ENCODE data around the gene LAYN. TPM values are rescaled to one million over a fixed set of nuclear protein-coding genes. Genes with fewer than 3 reads are reported as not detected.

Gene LAYN
- polyA plus RNA-seq, 1 of the 3 experiments (the other 2 are of a cell fraction), result 366 TPM

DNA sequence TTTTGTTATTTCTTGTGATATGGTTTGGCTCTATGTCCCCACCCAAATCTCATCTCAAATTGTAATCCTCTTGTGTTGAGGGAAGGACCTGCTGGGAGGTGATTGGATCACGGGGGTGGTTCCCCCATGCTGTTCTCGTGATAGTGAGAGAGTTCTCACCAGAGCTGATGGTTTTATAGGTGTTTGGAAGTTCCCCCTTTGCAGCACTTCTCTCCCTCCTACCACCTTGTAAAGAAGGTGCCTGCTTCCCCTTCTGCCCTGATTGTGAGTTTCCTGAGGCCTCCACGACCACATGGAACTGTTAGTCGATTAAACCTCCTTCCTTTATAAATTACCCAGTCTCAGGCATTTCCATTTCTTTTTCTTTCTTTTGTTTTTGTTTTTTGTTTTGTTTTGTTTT lies 37.3 kb downstream of the LAYN start:
- WGBS (ENCODE audit: low lambda C conversion rate), result 90% methylated on average over 4 of the region's 4 CpGs
- CTCF ChIA-PET, result no interaction called here

DNA sequence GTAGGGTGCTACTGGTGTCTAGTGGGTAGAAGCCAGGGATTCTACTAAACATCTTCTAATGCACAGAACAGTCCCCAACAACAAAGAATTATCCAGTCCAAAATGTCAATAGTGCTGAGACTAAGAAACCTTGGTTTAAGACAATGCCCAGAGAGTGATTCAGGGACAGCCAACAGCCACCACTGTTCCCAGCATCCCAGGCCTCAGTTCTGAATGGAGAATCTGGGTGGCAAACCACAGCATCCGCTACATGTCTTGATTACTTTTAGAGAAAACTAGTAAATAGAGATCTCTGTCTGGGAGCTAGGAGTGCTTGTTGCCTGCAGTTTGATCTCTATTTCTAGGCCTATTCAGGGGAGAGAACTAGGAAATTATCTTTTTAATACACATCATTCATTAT lies 40.8 kb downstream of the LAYN start:
- H3K9me3 ChIP-seq, result no peaks in the 10 kb centered on the region
- POLR2A ChIA-PET, result no interaction called here
- H2AFZ ChIP-seq (ENCODE audit: low read depth), result no peak overlapping the region
- no peak for DNase-seq
- no peaks in the 10 kb centered on the region for H3K27me3 ChIP-seq (ENCODE audit: insufficient read depth)
- TF ChIP-seq EP300 (IDR thresholded peaks at IDR 0.05; ENCODE audit: borderline replicate concordance in 1 of 2, low read depth in 1 of 2, low read length in 1 of 2) (no peak), SMC3 (IDR thresholded peaks at IDR 0.05; ENCODE audit: low read depth, low read length) (no peak), EZH2phosphoT487 (IDR thresholded peaks at IDR 0.05; ENCODE audit: borderline replicate concordance, low read depth) (no peak), CHD2 (IDR thresholded peaks at IDR 0.05; ENCODE audit: low read length, partially characterized antibody) (no peak), YY1 (IDR thresholded peaks at IDR 0.05; ENCODE audit: low read depth) (no peak), RXRA (IDR thresholded peaks at IDR 0.05; ENCODE audit: borderline replicate concordance, low read depth) (no peak), TCF12 (IDR thresholded peaks at IDR 0.05) (no peak), RCOR1 (IDR thresholded peaks at IDR 0.05; ENCODE audit: low read length) (no peak), MEF2A (IDR thresholded peaks at IDR 0.05; ENCODE audit: borderline replicate concordance, low read depth) (no peak), MXI1 (IDR thresholded peaks at IDR 0.05; ENCODE audit: low read depth, low read length) (no peak), NFIC (IDR thresholded peaks at IDR 0.05; ENCODE audit: borderline replicate concordance) (no peak)
- TF ChIP-seq, protein P1, sequence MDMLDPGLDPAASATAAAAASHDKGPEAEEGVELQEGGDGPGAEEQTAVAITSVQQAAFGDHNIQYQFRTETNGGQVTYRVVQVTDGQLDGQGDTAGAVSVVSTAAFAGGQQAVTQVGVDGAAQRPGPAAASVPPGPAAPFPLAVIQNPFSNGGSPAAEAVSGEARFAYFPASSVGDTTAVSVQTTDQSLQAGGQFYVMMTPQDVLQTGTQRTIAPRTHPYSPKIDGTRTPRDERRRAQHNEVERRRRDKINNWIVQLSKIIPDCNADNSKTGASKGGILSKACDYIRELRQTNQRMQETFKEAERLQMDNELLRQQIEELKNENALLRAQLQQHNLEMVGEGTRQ (IDR thresholded peaks at IDR 0.05; ENCODE audit: borderline replicate concordance, low read depth, low read length), result no peak
- TF ChIP-seq, protein P2, sequence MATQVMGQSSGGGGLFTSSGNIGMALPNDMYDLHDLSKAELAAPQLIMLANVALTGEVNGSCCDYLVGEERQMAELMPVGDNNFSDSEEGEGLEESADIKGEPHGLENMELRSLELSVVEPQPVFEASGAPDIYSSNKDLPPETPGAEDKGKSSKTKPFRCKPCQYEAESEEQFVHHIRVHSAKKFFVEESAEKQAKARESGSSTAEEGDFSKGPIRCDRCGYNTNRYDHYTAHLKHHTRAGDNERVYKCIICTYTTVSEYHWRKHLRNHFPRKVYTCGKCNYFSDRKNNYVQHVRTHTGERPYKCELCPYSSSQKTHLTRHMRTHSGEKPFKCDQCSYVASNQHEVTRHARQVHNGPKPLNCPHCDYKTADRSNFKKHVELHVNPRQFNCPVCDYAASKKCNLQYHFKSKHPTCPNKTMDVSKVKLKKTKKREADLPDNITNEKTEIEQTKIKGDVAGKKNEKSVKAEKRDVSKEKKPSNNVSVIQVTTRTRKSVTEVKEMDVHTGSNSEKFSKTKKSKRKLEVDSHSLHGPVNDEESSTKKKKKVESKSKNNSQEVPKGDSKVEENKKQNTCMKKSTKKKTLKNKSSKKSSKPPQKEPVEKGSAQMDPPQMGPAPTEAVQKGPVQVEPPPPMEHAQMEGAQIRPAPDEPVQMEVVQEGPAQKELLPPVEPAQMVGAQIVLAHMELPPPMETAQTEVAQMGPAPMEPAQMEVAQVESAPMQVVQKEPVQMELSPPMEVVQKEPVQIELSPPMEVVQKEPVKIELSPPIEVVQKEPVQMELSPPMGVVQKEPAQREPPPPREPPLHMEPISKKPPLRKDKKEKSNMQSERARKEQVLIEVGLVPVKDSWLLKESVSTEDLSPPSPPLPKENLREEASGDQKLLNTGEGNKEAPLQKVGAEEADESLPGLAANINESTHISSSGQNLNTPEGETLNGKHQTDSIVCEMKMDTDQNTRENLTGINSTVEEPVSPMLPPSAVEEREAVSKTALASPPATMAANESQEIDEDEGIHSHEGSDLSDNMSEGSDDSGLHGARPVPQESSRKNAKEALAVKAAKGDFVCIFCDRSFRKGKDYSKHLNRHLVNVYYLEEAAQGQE (IDR thresholded peaks at IDR 0.05; ENCODE audit: low read depth, low read length), result no peak
- TF ChIP-seq, protein P3, sequence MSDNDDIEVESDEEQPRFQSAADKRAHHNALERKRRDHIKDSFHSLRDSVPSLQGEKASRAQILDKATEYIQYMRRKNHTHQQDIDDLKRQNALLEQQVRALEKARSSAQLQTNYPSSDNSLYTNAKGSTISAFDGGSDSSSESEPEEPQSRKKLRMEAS (IDR thresholded peaks at IDR 0.05; ENCODE audit: low read depth), result no peak
- TF ChIP-seq, protein P4, sequence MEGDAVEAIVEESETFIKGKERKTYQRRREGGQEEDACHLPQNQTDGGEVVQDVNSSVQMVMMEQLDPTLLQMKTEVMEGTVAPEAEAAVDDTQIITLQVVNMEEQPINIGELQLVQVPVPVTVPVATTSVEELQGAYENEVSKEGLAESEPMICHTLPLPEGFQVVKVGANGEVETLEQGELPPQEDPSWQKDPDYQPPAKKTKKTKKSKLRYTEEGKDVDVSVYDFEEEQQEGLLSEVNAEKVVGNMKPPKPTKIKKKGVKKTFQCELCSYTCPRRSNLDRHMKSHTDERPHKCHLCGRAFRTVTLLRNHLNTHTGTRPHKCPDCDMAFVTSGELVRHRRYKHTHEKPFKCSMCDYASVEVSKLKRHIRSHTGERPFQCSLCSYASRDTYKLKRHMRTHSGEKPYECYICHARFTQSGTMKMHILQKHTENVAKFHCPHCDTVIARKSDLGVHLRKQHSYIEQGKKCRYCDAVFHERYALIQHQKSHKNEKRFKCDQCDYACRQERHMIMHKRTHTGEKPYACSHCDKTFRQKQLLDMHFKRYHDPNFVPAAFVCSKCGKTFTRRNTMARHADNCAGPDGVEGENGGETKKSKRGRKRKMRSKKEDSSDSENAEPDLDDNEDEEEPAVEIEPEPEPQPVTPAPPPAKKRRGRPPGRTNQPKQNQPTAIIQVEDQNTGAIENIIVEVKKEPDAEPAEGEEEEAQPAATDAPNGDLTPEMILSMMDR (IDR thresholded peaks at IDR 0.05), result no peak
- no peak overlapping the region for H3K4me2 ChIP-seq
- H3K4me1 ChIP-seq (ENCODE audit: control insufficient read depth in 1 of 2, insufficient read depth in 2 of 2, low read depth in 1 of 2, low read length in 1 of 2), result peaks cover 0 to 10% of the 10 kb centered on the region in 2 experiments; a peak in 1 of 4 replicates
- H3K9me2 ChIP-seq, result no peaks in the 10 kb centered on the region
- WGBS (ENCODE audit: low lambda C conversion rate), result 100% methylated on average over 1 of the region's 1 CpG
- no peak overlapping the region for H3K27ac ChIP-seq (ENCODE audit: low read depth in 2 of 2, low read length in 1 of 2)
- no peaks in the 10 kb centered on the region for H4K20me1 ChIP-seq (ENCODE audit: insufficient read depth)
- peaks cover 14% of the 10 kb centered on the region for H3F3A ChIP-seq (replicated peaks; ENCODE audit: insufficient read depth)
- H3K36me3 ChIP-seq (replicated peaks in 1 of 2; ENCODE audit: control insufficient read depth in 1 of 2, insufficient read depth in 2 of 2, low read length in 1 of 2), result no peaks in the 10 kb centered on the region
- H3K4me3 ChIP-seq (ENCODE audit: low read depth in 2 of 2, low read length in 1 of 2), result no peak overlapping the region
- no peak overlapping the region for H3K9ac ChIP-seq
- CTCF ChIA-PET, result no interaction called here
- no peaks in the 10 kb centered on the region for H3K79me2 ChIP-seq (ENCODE audit: insufficient read depth)

More for the DNA sequence above, 37.3 kb downstream of the LAYN start:
- no peak overlapping the region for H3K9ac ChIP-seq
- no peaks in the 10 kb centered on the region for H3K9me2 ChIP-seq
- no peak for DNase-seq
- H3F3A ChIP-seq (replicated peaks; ENCODE audit: insufficient read depth), result peaks cover under 1% of the 10 kb centered on the region
- no peak overlapping the region for H3K27ac ChIP-seq (ENCODE audit: low read depth in 2 of 2, low read length in 1 of 2)
- H4K20me1 ChIP-seq (ENCODE audit: insufficient read depth), result no peaks in the 10 kb centered on the region
- H3K4me3 ChIP-seq (ENCODE audit: low read depth in 2 of 2, low read length in 1 of 2), result no peak overlapping the region
- no peak overlapping the region for H3K4me2 ChIP-seq
- H3K27me3 ChIP-seq (ENCODE audit: insufficient read depth), result no peaks in the 10 kb centered on the region
- H2AFZ ChIP-seq (ENCODE audit: low read depth), result no peak overlapping the region
- POLR2A ChIA-PET, result no interaction called here
- H3K9me3 ChIP-seq, result no peaks in the 10 kb centered on the region
- no peaks in the 10 kb centered on the region for H3K79me2 ChIP-seq (ENCODE audit: insufficient read depth)
- H3K36me3 ChIP-seq (replicated peaks in 1 of 2; ENCODE audit: control insufficient read depth in 1 of 2, insufficient read depth in 2 of 2, low read length in 1 of 2), result no peaks in the 10 kb centered on the region
- H3K4me1 ChIP-seq (ENCODE audit: control insufficient read depth in 1 of 2, insufficient read depth in 2 of 2, low read depth in 1 of 2, low read length in 1 of 2), result no peaks in the 10 kb centered on the region
- TF ChIP-seq MEF2A (IDR thresholded peaks at IDR 0.05; ENCODE audit: borderline replicate concordance, low read depth) (no peak), GATA2 (CRISPR knock-in tag; IDR thresholded peaks at IDR 0.05) (no peak), TEAD4 (IDR thresholded peaks at IDR 0.05; ENCODE audit: borderline replicate concordance, insufficient read depth) (no peak), SIN3A (IDR thresholded peaks at IDR 0.05; ENCODE audit: borderline replicate concordance, low read depth, low read length) (no peak), ELF1 (IDR thresholded peaks at IDR 0.05) (no peak), EZH2phosphoT487 (IDR thresholded peaks at IDR 0.05; ENCODE audit: borderline replicate concordance, low read depth) (no peak)
- TF ChIP-seq, protein P5, sequence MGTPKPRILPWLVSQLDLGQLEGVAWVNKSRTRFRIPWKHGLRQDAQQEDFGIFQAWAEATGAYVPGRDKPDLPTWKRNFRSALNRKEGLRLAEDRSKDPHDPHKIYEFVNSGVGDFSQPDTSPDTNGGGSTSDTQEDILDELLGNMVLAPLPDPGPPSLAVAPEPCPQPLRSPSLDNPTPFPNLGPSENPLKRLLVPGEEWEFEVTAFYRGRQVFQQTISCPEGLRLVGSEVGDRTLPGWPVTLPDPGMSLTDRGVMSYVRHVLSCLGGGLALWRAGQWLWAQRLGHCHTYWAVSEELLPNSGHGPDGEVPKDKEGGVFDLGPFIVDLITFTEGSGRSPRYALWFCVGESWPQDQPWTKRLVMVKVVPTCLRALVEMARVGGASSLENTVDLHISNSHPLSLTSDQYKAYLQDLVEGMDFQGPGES (IDR thresholded peaks at IDR 0.05; ENCODE audit: low read depth, low read length), result no peak
